A549 (cell line): Measurements from ENCODE around the gene MLLT11.
A peak's percentile ranks its signal among the peaks of the same experiment; 100 is the strongest.

Experiments used
- CEBPB ChIP-seq, 2 experiments: fragments of >200 bp in 1 of 2; sonication (Bioruptor Twin) in 1 of 2; formaldehyde crosslinking in 1 of 2; IDR thresholded peaks; 2 replicates each; pipeline ENCODE4 v1.6.1; 2012 to 2016
- CTCF ChIP-seq: fragments of >200 bp; sonication (Bioruptor Twin); formaldehyde crosslinking; IDR thresholded peaks from 3 replicates; pipeline ENCODE4 v1.5.1; 2016
- ESRRA ChIP-seq: fragments of 150-350 bp; IDR thresholded peaks from 2 replicates; pipeline ENCODE4 v1.6.1; 2014; ENCODE audit warnings: mild to moderate bottlenecking, low read length, borderline replicate concordance
- NFE2L2 ChIP-seq: fragments of 150-350 bp; conservative IDR thresholded peaks from 2 replicates; pipeline ENCODE4 v1.6.1; 2014; ENCODE audit warnings: low read length
- POLR2A ChIP-seq: IDR thresholded peaks from 2 replicates; pipeline ENCODE4 v1.6.1; 2012; ENCODE audit warnings: mild to moderate bottlenecking, low read length

- TF ChIP-seq NFE2L2 (no peak), POLR2A (no peak), CTCF (peak; percentile 57), ESRRA (no peak), CEBPB (IDR thresholded peaks at IDR 0.05) (no peak)
These were observed 35.6 kb upstream of the MLLT11 start for GRCh38 chr1:151024540-151025146.
